Renal cortex interstitium (tissue), 11 donors: ENCODE measurements around the gene CEMIP. TPM values are rescaled to one million over a fixed set of nuclear protein-coding genes. Genes with fewer than 3 reads are reported as not detected.

Experiments
- DNase-seq, 11 donors: peaks; one replicate each; pipeline ENCODE4 v3.0.0-alpha.2; 2013; ENCODE audit warnings: low read depth in 9 of 11, low spot score in 4 of 11; ENCODE audit errors: extremely low read depth in 1 of 11
- polyA plus RNA-seq, 3 donors: library from polyadenylated mRNA; unstranded; fragments of 120-200 nt; gene quantifications; one replicate each; pipeline ENCODE4 v1.2.1, GENCODE V29; 2013; ENCODE audit not compliant: insufficient read length in 3 of 3

CEMIP gene
- polyA plus RNA-seq, 3 donors: 3.5 to 5.4 (median 5.3) TPM

GRCh38 chr15:80977627-80978036, 198.5 kb downstream of the CEMIP start:
- DNase-seq: no peak

GRCh38 chr15:80978685-80979329, 199.6 kb downstream of the CEMIP start:
- DNase-seq: no peak

GRCh38 chr15:80979538-80980200, 200.5 kb downstream of the CEMIP start:
- DNase-seq: no peak

GRCh38 chr15:80982205-80982604, 203.0 kb downstream of the CEMIP start:
- DNase-seq: no peak

- DNase-seq: no peak
Observed at GRCh38 chr15:80982839-80983238, 203.7 kb downstream of the CEMIP start.

GRCh38 chr15:80984856-80985255, 205.7 kb downstream of the CEMIP start:
- no peak for DNase-seq

- no peak for DNase-seq
Observed at GRCh38 chr15:80985981-80986380, 206.8 kb downstream of the CEMIP start.

GRCh38 chr15:80986487-80986886, 207.3 kb downstream of the CEMIP start:
- no peak for DNase-seq

GRCh38 chr15:80988148-80988796, 209.1 kb downstream of the CEMIP start:
- no peak for DNase-seq

- DNase-seq: no peak
Observed at GRCh38 chr15:80989081-80989517, 209.9 kb downstream of the CEMIP start.

- DNase-seq: peak; percentile 90 to 97 (median 94)
Observed at GRCh38 chr15:80989518-80990478, 210.6 kb downstream of the CEMIP start, which contains the start of gene MESD. TSS of gene MESD (minus strand) at chr15:80989819. CDS start at chr15:80989791, 28 bp downstream.

- no peak for DNase-seq
Observed at GRCh38 chr15:80990955-80991354, 211.8 kb downstream of the CEMIP start.

GRCh38 chr15:80991421-80991820, 212.3 kb downstream of the CEMIP start:
- DNase-seq: no peak

GRCh38 chr15:80992006-80992405, 212.8 kb downstream of the CEMIP start:
- DNase-seq: no peak

- no peak for DNase-seq
Observed at GRCh38 chr15:80992441-80992840, 213.3 kb downstream of the CEMIP start.

- DNase-seq: no peak
Observed at GRCh38 chr15:80996247-80996646, 217.1 kb downstream of the CEMIP start.

- no peak for DNase-seq
Observed at GRCh38 chr15:80997692-80998091, 218.5 kb downstream of the CEMIP start.

- DNase-seq: no peak
Observed at GRCh38 chr15:80998251-80998650, 219.1 kb downstream of the CEMIP start.

- no peak for DNase-seq
Observed at GRCh38 chr15:80999623-81000036, 220.5 kb downstream of the CEMIP start.
